Peyer's patch (tissue), 4 donors: ENCODE measurements around the gene SASH1.

Experiments used
- CTCF ChIP-seq, 6 experiments: fragments of 450-650 bp in 4 of 6; fragments of 200-600 bp in 2 of 6; sonication (generic) in 1 of 6; IDR thresholded peaks; one replicate each; pipeline ENCODE4 v1.5.1; 2017 to 2019; ENCODE audit warnings: antibody characterized with exemption in 6 of 6, mild to moderate bottlenecking in 3 of 6, moderate library complexity in 1 of 6
- POLR2A ChIP-seq, 2 donors: fragments of 450-650 bp; IDR thresholded peaks; one replicate each; pipeline ENCODE4 v1.5.1; 2017; ENCODE audit warnings: antibody characterized with exemption in 2 of 2, mild to moderate bottlenecking in 2 of 2, moderate library complexity in 2 of 2

- no peak for TF ChIP-seq POLR2A (IDR thresholded peaks at IDR 0.05)
- TF ChIP-seq CTCF (IDR thresholded peaks at IDR 0.05), result no peak
These were observed 221.9 kb downstream of the SASH1 start for GRCh38 chr6:148564494-148565035.
